ENCODE measurements around the gene ZKSCAN4. TPM values are rescaled to one million over a fixed set of nuclear protein-coding genes. Genes with fewer than 3 reads are reported as not detected.

The ZKSCAN4 gene
- polyA plus RNA-seq, 1 donor (not counting 4 experiments of a cell fraction or from before 2014, with no cell fraction given), result 3.5 TPM

GRCh38 chr6:28206527-28206926 is 45.5 kb downstream of the ZKSCAN4 start:
- DNase-seq (ENCODE audit: low read depth, low spot score) (no peak), FAIRE-seq (no peak)
- no peak overlapping the region for H2AFZ ChIP-seq (ENCODE audit: control insufficient read depth, low read length)
- H3K36me3 ChIP-seq (ENCODE audit: control insufficient read depth in 2 of 2, extremely low read depth in 1 of 2, insufficient read depth in 2 of 2, low read length in 2 of 2), result no peaks in the 10 kb centered on the region
- no peak overlapping the region for H3K4me3 ChIP-seq (ENCODE audit: control insufficient read depth in 2 of 3, extremely low read depth in 1 of 3, insufficient read depth in 2 of 3, low read depth in 1 of 3, low read length in 3 of 3)
- no peak overlapping the region for H3K9ac ChIP-seq (ENCODE audit: control insufficient read depth, extremely low read depth, insufficient read depth, low read length)
- peaks cover 12% of the 10 kb centered on the region for H3K4me1 ChIP-seq (ENCODE audit: control insufficient read depth, extremely low read depth, insufficient read depth, low read length)
- no peak for TF ChIP-seq CTCF (optimal IDR thresholded peaks at IDR 0.05 in 1 of 3, IDR thresholded peaks at IDR 0.05 in 1 of 3, conservative IDR thresholded peaks at IDR 0.05 in 1 of 3; ENCODE audit: extremely low read depth in 1 of 3, insufficient read depth in 2 of 3, low read length in 3 of 3)
- no peak for TF ChIP-seq EZH2 (IDR thresholded peaks at IDR 0.05; ENCODE audit: low read length)
- dilution Hi-C loops (cut with MboI; ENCODE audit: extremely low pct_ligation_motif_present, low sequenced_read_pairs), result no loop called here
- H3K27ac ChIP-seq (ENCODE audit: control insufficient read depth, insufficient read depth, low read length), result no peak overlapping the region
- H3K4me2 ChIP-seq (ENCODE audit: control insufficient read depth, extremely low read depth, insufficient read depth, low read depth, low read length), result no peak overlapping the region
- H3K9me1 ChIP-seq (ENCODE audit: control insufficient read depth, extremely low read depth, insufficient read depth, low read length), result no peaks in the 10 kb centered on the region
- H3K9me3 ChIP-seq (ENCODE audit: control insufficient read depth, low read depth, low read length), result no peaks in the 10 kb centered on the region
- no peaks in the 10 kb centered on the region for H3K79me2 ChIP-seq (ENCODE audit: control insufficient read depth, insufficient read depth, low read length)
- H3K27me3 ChIP-seq (ENCODE audit: control insufficient read depth, extremely low read depth, insufficient read depth, low read length), result peaks cover 23% of the 10 kb centered on the region
- H4K20me1 ChIP-seq (ENCODE audit: control insufficient read depth, extremely low read depth, insufficient read depth, low read length), result no peaks in the 10 kb centered on the region

GRCh38 chr6:28205879-28206278 is 46.2 kb downstream of the ZKSCAN4 start:
- no peaks in the 10 kb centered on the region for H4K20me1 ChIP-seq (ENCODE audit: control insufficient read depth, extremely low read depth, insufficient read depth, low read length)
- H2AFZ ChIP-seq (ENCODE audit: control insufficient read depth, low read length), result no peak overlapping the region
- no peaks in the 10 kb centered on the region for H3K9me1 ChIP-seq (ENCODE audit: control insufficient read depth, extremely low read depth, insufficient read depth, low read length)
- no peaks in the 10 kb centered on the region for H3K79me2 ChIP-seq (ENCODE audit: control insufficient read depth, insufficient read depth, low read length)
- H3K27ac ChIP-seq (ENCODE audit: control insufficient read depth, insufficient read depth, low read length), result no peak overlapping the region
- H3K4me1 ChIP-seq (ENCODE audit: control insufficient read depth, extremely low read depth, insufficient read depth, low read length), result peaks cover 12% of the 10 kb centered on the region
- H3K27me3 ChIP-seq (ENCODE audit: control insufficient read depth, extremely low read depth, insufficient read depth, low read length), result peaks cover 23% of the 10 kb centered on the region
- DNase-seq (ENCODE audit: low read depth, low spot score) (no peak), FAIRE-seq (no peak)
- dilution Hi-C loops (cut with MboI; ENCODE audit: extremely low pct_ligation_motif_present, low sequenced_read_pairs), result no loop called here
- H3K9ac ChIP-seq (ENCODE audit: control insufficient read depth, extremely low read depth, insufficient read depth, low read length), result no peak overlapping the region
- H3K4me3 ChIP-seq (ENCODE audit: control insufficient read depth in 2 of 3, extremely low read depth in 1 of 3, insufficient read depth in 2 of 3, low read depth in 1 of 3, low read length in 3 of 3), result no peak overlapping the region
- H3K4me2 ChIP-seq (ENCODE audit: control insufficient read depth, extremely low read depth, insufficient read depth, low read depth, low read length), result no peak overlapping the region
- TF ChIP-seq CTCF (optimal IDR thresholded peaks at IDR 0.05 in 1 of 3, IDR thresholded peaks at IDR 0.05 in 1 of 3, conservative IDR thresholded peaks at IDR 0.05 in 1 of 3; ENCODE audit: extremely low read depth in 1 of 3, insufficient read depth in 2 of 3, low read length in 3 of 3) (no peak), EZH2 (IDR thresholded peaks at IDR 0.05; ENCODE audit: low read length) (no peak)
- H3K9me3 ChIP-seq (ENCODE audit: control insufficient read depth, low read depth, low read length), result no peaks in the 10 kb centered on the region
- H3K36me3 ChIP-seq (ENCODE audit: control insufficient read depth in 2 of 2, extremely low read depth in 1 of 2, insufficient read depth in 2 of 2, low read length in 2 of 2), result no peaks in the 10 kb centered on the region

Measured in keratinocyte (primary cell).